H1 (cell line): ENCODE results near the gene FOXP4. TPM values are rescaled to one million over a fixed set of nuclear protein-coding genes. Genes with fewer than 3 reads are reported as not detected.

Source experiments
- CTCF ChIA-PET: fragments of 300-600 bp; sonication (Branson Sonifier 250); formaldehyde crosslinking; loops from one replicate; lab custom pipeline; 2021; ENCODE audit not compliant: partially characterized antibody; lab: Charles Lee
- POLR2A ChIA-PET: fragments of 300-600 bp; sonication (Branson Sonifier 250); formaldehyde crosslinking; loops from one replicate; lab custom pipeline; 2021; ENCODE audit warnings: inconsistent platforms; ENCODE audit not compliant: partially characterized antibody; lab: Charles Lee
- DNase-seq, 2 experiments: peaks; one replicate each; pipeline versions ENCODE4 v3.0.0 to v3.0.0-alpha.2; 2010 to 2022; ENCODE audit warnings: low spot score in 2 of 2, low read depth in 1 of 2, mixed read lengths in 1 of 2
- FAIRE-seq: peaks from 2 replicates; lab custom pipeline; 2011; peaks lifted over from hg19 to GRCh38; lab: Jason Lieb, UNC
- H2AFZ ChIP-seq: 2 replicates; pipeline ENCODE4 v1.8.1; 2012; ENCODE audit warnings: low read length, inconsistent platforms
- H2AK5ac ChIP-seq: 2 replicates; pipeline ENCODE4 v1.6.1; 2013; ENCODE audit warnings: low read depth, low read length
- H2BK120ac ChIP-seq: replicated peaks from 2 replicates; pipeline ENCODE3; 2013; ENCODE audit warnings: low read depth, low read length, inconsistent platforms
- H2BK12ac ChIP-seq: 2 replicates; pipeline ENCODE4 v1.6.1; 2013; ENCODE audit warnings: low read depth, low read length
- H2BK15ac ChIP-seq: 2 replicates; pipeline ENCODE4 v1.6.1; 2013; ENCODE audit warnings: low read length
- H2BK20ac ChIP-seq: 2 replicates; pipeline ENCODE4 v1.6.1; 2013; ENCODE audit warnings: low read length
- H2BK5ac ChIP-seq: 2 replicates; pipeline ENCODE4 v1.6.1; 2013; ENCODE audit warnings: low read depth, low read length
- H3K14ac ChIP-seq: 2 replicates; pipeline ENCODE4 v1.6.1; 2013; ENCODE audit warnings: inconsistent platforms; ENCODE audit not compliant: insufficient read length
- H3K18ac ChIP-seq: 2 replicates; pipeline ENCODE4 v1.6.1; 2013; ENCODE audit warnings: low read length; ENCODE audit errors: extremely low read depth
- H3K23ac ChIP-seq: 2 replicates; pipeline ENCODE4 v1.6.1; 2013; ENCODE audit warnings: inconsistent platforms; ENCODE audit not compliant: insufficient read length
- H3K23me2 ChIP-seq: 2 replicates; pipeline ENCODE4 v1.6.1; 2013; ENCODE audit warnings: low read depth, low read length
- H3K27ac ChIP-seq: 2 replicates; pipeline ENCODE4 v1.6.1; 2011; ENCODE audit warnings: low read depth, low read length, inconsistent platforms
- H3K27me3 ChIP-seq, 4 experiments: replicated peaks in 1 of 4; 1 replicate in 1 of 4; 2 replicates in 3 of 4; pipeline versions ENCODE4 v1.6.1 to v1.8.1; 2011 to 2013; ENCODE audit warnings: low read length in 3 of 4, mild to moderate bottlenecking in 3 of 4, inconsistent platforms in 2 of 4, mixed read lengths in 2 of 4, moderate library complexity in 1 of 4; ENCODE audit not compliant: control insufficient read depth in 3 of 4, insufficient read depth in 3 of 4; ENCODE audit errors: extremely low read depth in 1 of 4
- H3K36me3 ChIP-seq, 4 experiments: 2 replicates each; pipeline versions ENCODE4 v1.6.1 to v1.8.1; 2011 to 2013; ENCODE audit warnings: mild to moderate bottlenecking in 4 of 4, low read length in 3 of 4, moderate library complexity in 2 of 4, control low read depth in 1 of 4, inconsistent platforms in 1 of 4; ENCODE audit not compliant: insufficient read depth in 4 of 4, control insufficient read depth in 2 of 4
- H3K4ac ChIP-seq: replicated peaks from 2 replicates; pipeline ENCODE3; 2013; ENCODE audit warnings: low read length, low read depth, mixed read lengths, inconsistent platforms; ENCODE audit not compliant: insufficient read length
- H3K4me1 ChIP-seq, 4 experiments: replicated peaks in 1 of 4; 1 replicate in 1 of 4; 2 replicates in 3 of 4; pipeline versions ENCODE4 v1.6.1 to v1.8.1; 2011 to 2013; ENCODE audit warnings: low read length in 3 of 4, inconsistent platforms in 2 of 4, mixed read lengths in 1 of 4; ENCODE audit not compliant: insufficient read depth in 4 of 4, control insufficient read depth in 3 of 4
- H3K4me2 ChIP-seq, 2 experiments: 2 replicates each; pipeline versions ENCODE4 v1.6.1 to v1.8.1; 2011 to 2013; ENCODE audit warnings: low read depth in 2 of 2, low read length in 2 of 2, control low read depth in 1 of 2, inconsistent platforms in 1 of 2, mild to moderate bottlenecking in 1 of 2; ENCODE audit not compliant: insufficient read depth in 1 of 2
- H3K4me3 ChIP-seq, 4 experiments: fragments of 200-600, 300-600 bp in 1 of 4; sonication (generic), shearing (Covaris generic), sonication (Bioruptor Twin) in 1 of 4; 2 replicates each; pipeline versions ENCODE4 v1.5.1 to v1.8.1; 2011 to 2016; ENCODE audit warnings: low read length in 4 of 4, low read depth in 3 of 4, control low read depth in 2 of 4, inconsistent platforms in 2 of 4, mild to moderate bottlenecking in 2 of 4, mixed read lengths in 1 of 4, moderate library complexity in 1 of 4; ENCODE audit not compliant: insufficient read depth in 2 of 4; ENCODE audit errors: extremely low read depth in 1 of 4
- H3K56ac ChIP-seq: replicated peaks from 2 replicates; pipeline ENCODE3; 2013; ENCODE audit warnings: low read depth, mild to moderate bottlenecking, mixed read lengths, low read length, inconsistent platforms; ENCODE audit not compliant: insufficient read length
- H3K79me1 ChIP-seq: 2 replicates; pipeline ENCODE4 v1.6.1; 2013; ENCODE audit warnings: low read depth, low read length, control low read depth
- H3K79me2 ChIP-seq, 2 experiments: 2 replicates each; pipeline versions ENCODE4 v1.6.1 to v1.8.1; 2012 to 2013; ENCODE audit warnings: low read length in 2 of 2, mild to moderate bottlenecking in 2 of 2, inconsistent platforms in 1 of 2; ENCODE audit not compliant: insufficient read depth in 2 of 2, control insufficient read depth in 1 of 2
- H3K9ac ChIP-seq, 4 experiments: replicated peaks in 1 of 4; 1 replicate in 1 of 4; 2 replicates in 3 of 4; pipeline versions ENCODE4 v1.6.1 to v1.8.1; 2011 to 2013; ENCODE audit warnings: low read depth in 3 of 4, low read length in 3 of 4, control low read depth in 2 of 4, mild to moderate bottlenecking in 2 of 4, moderate library complexity in 2 of 4, inconsistent platforms in 1 of 4; ENCODE audit errors: extremely low read depth in 1 of 4
- H3K9me3 ChIP-seq, 2 experiments: 2 replicates each; pipeline versions ENCODE4 v1.6.1 to v1.8.1; 2012 to 2013; ENCODE audit warnings: mild to moderate bottlenecking in 2 of 2, moderate library complexity in 2 of 2, control low read depth in 1 of 2, inconsistent platforms in 1 of 2, low read depth in 1 of 2, low read length in 1 of 2, mixed read lengths in 1 of 2; ENCODE audit not compliant: insufficient read depth in 2 of 2
- H4K20me1 ChIP-seq, 2 experiments: replicated peaks in 1 of 2; 2 replicates each; pipeline versions ENCODE3 to v1.8.1; 2011 to 2013; ENCODE audit warnings: inconsistent platforms in 2 of 2, low read length in 2 of 2, mild to moderate bottlenecking in 1 of 2; ENCODE audit not compliant: insufficient read depth in 2 of 2, control insufficient read depth in 1 of 2
- H4K5ac ChIP-seq: 2 replicates; pipeline ENCODE4 v1.6.1; 2013; ENCODE audit warnings: low read length, low read depth, mixed read lengths, inconsistent platforms; ENCODE audit not compliant: insufficient read length
- H4K8ac ChIP-seq: 2 replicates; pipeline ENCODE4 v1.8.0; 2013; ENCODE audit warnings: mild to moderate bottlenecking, moderate library complexity, low read length, inconsistent platforms; ENCODE audit not compliant: insufficient read depth; ENCODE audit errors: extremely low read depth
- H4K91ac ChIP-seq: replicated peaks from 2 replicates; pipeline ENCODE3; 2013; ENCODE audit warnings: low read length, mixed read lengths, inconsistent platforms; ENCODE audit not compliant: insufficient read length
- BACH1 ChIP-seq: IDR thresholded peaks from 2 replicates; pipeline ENCODE4 v1.6.1; 2012; ENCODE audit warnings: low read length, improper control_type of control experiment
- BCL11A ChIP-seq, 2 experiments: IDR thresholded peaks; one replicate each; pipeline ENCODE4 v1.6.1; 2011; ENCODE audit warnings: low read depth in 2 of 2, low read length in 2 of 2, mild to moderate bottlenecking in 2 of 2
- BRCA1 ChIP-seq: IDR thresholded peaks from 2 replicates; pipeline ENCODE4 v1.6.1; 2012; ENCODE audit warnings: low read depth, low read length, improper control_type of control experiment
- CEBPB ChIP-seq: IDR thresholded peaks from 2 replicates; pipeline ENCODE4 v1.6.1; 2012; ENCODE audit warnings: low read depth, low read length
- CHD1 ChIP-seq: IDR thresholded peaks from 2 replicates; pipeline ENCODE4 v1.6.1; 2012; ENCODE audit warnings: low read depth, low read length, improper control_type of control experiment
- GTF2F1 ChIP-seq: IDR thresholded peaks from 2 replicates; pipeline ENCODE4 v1.6.1; 2012; ENCODE audit warnings: low read depth, low read length, improper control_type of control experiment, borderline replicate concordance
- KDM5A ChIP-seq: fragments of 200-600 bp; IDR thresholded peaks from 2 replicates; pipeline ENCODE4 v1.7.1; 2012; ENCODE audit warnings: mild to moderate bottlenecking, low read length, inconsistent platforms, mixed read lengths
- POLR2A ChIP-seq, 2 experiments: IDR thresholded peaks; 1 replicate in 1 of 2; 2 replicates in 1 of 2; pipeline ENCODE4 v1.6.1; 2011; ENCODE audit warnings: low read depth in 2 of 2, low read length in 2 of 2, mild to moderate bottlenecking in 2 of 2; ENCODE audit errors: control extremely low read depth in 1 of 2
- RFX5 ChIP-seq: IDR thresholded peaks from 2 replicates; pipeline ENCODE4 v1.6.1; 2011; ENCODE audit warnings: low read depth, low read length, improper control_type of control experiment, borderline replicate concordance
- SP1 ChIP-seq: IDR thresholded peaks from 2 replicates; pipeline ENCODE4 v1.6.1; 2011; ENCODE audit warnings: low read depth, low read length
- SP2 ChIP-seq: IDR thresholded peaks from 2 replicates; pipeline ENCODE4 v1.6.1; 2012; ENCODE audit warnings: mild to moderate bottlenecking, low read length, inconsistent platforms
- TAF1 ChIP-seq: IDR thresholded peaks from 2 replicates; pipeline ENCODE4 v1.6.1; 2011; ENCODE audit warnings: mild to moderate bottlenecking, low read depth, low read length
- TAF7 ChIP-seq: optimal IDR thresholded peaks from 2 replicates; pipeline ENCODE3; 2011; ENCODE audit warnings: low read depth, mild to moderate bottlenecking, inconsistent platforms, low read length, moderate library complexity, borderline replicate concordance
- WGBS, 2 experiments: shearing (Covaris generic) in 1 of 2; methylation state at CpG; one replicate each; pipeline versions ENCODE4 v1.1.6 to v1.1.7; 2013 to 2015; ENCODE audit warnings: low lambda C conversion rate in 2 of 2, mixed read lengths in 2 of 2, inconsistent platforms in 1 of 2, low coverage in 1 of 2, missing lambda C conversion rate in 1 of 2; ENCODE audit not compliant: insufficient replicate concordance in 2 of 2, insufficient coverage in 1 of 2, insufficient read length in 1 of 2; ENCODE audit errors: extremely low coverage in 1 of 2, missing lambda C conversion rate in 1 of 2; 5-methylcytosine and 5-hydroxymethylcytosine counted together
- polyA plus RNA-seq, 7 experiments: library from polyadenylated mRNA; depleted of rRNA in 3 of 7; stranded (reverse) in 5 of 7; unstranded in 2 of 7; fragments of >200 nt in 5 of 7; fragments of 200-250 nt in 2 of 7; gene quantifications; 1 replicate in 5 of 7; 2 replicates in 1 of 7; 4 replicates in 1 of 7; pipeline versions ENCODE4 v1.2.1 to v1.2.3, GENCODE V29; 2011 to 2013; ENCODE audit warnings: missing spikeins in 2 of 7, mixed read lengths in 2 of 7
- total RNA-seq: library from RNA; stranded (reverse); fragmentation: NEBNext Ultra II Directional; extraction: Animal tissue kit (Norgen Biotek cat#: 25700); gene quantifications from 2 replicates; pipeline ENCODE4 v1.2.1, GENCODE V29; 2021

Gene FOXP4
- total and polyA plus RNA-seq, 2 of the 8 experiments (the other 6 are each of a cell fraction or from before 2014, with no cell fraction given) = 4.8 to 13.3 TPM

DNA sequence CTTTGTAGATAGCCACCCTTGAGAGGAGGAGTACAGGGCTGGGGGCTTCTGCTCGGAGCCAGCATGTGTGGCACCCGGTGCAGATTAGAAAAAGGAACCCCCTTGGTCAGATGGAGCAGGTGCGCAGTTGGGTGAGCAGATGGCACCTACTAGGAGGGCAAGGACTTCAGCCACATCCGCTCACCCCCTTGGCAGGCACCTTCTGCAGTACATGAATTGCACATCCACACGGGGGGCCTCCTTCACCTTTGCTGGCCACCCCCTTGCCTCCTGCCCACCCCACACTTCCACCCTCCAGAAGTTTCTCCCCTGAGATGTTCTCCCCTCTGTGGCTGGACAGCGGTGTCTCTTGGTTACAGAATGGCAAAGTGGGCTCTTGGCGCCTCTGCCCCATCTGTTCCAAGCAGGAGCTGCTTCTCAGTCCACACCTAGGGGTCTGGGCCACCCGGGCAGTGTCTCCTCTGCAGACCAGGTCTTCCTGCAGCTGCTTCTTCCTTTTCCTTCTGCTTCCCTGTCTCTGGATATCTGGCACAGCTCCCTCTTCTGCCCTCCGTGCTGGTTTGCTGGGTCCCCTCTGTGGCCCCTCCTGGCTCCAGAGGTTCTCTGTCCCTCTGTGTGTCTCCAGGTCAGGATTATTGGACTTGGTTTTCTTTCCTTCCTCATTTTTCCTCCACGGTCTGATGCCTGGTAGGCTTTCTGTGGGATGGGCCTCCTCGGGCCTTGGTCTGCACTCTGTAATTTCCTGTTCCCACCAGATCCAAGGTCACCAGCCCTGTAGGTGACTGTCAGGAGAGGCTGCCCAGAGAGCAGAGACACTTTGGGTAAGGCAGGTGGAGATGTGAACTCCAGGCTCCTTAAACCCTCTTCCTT is 96.1 kb downstream of the FOXP4 start:
- Histone ChIP-seq H3K79me2 (peaks cover 0 to 5% of the 10 kb centered on the region in 2 experiments; a peak in 1 of 4 replicates), H2AK5ac (0 out of 2 replicates have a peak overlapping the region, but pooled peaks have one; percentile 16), H2BK12ac (no peak overlapping the region), H3K23me2 (peaks cover 20% of the 10 kb centered on the region), H3K4me1 (peaks cover 8 to 54% (median 39%) of the 10 kb centered on the region in 4 experiments), H2BK20ac (no peak overlapping the region), H3K18ac (no peak overlapping the region), H4K20me1 (peaks cover 5 to 14% of the 10 kb centered on the region in 2 experiments), H2BK5ac (0 out of 2 replicates have a peak overlapping the region, but pooled peaks have one; percentile 3), H4K5ac (no peak overlapping the region), H3K9ac (no peak overlapping the region), H3K79me1 (peaks cover 2% of the 10 kb centered on the region; the same call in 1 of the 2 replicates), H2AFZ (no peak overlapping the region), H3K56ac (no peak overlapping the region), H3K4me3 (no peak overlapping the region), H3K27ac (no peak overlapping the region), H3K9me3 (no peaks in the 10 kb centered on the region), H2BK120ac (no peak overlapping the region), H3K27me3 (peaks cover 4 to 41% (median 24%) of the 10 kb centered on the region in 4 experiments; a peak in 6 of 7 replicates), H3K14ac (no peak overlapping the region), H3K4me2 (no peak overlapping the region), H4K8ac (no peak overlapping the region), H2BK15ac (no peak overlapping the region), H3K23ac (no peak overlapping the region), H4K91ac (no peak overlapping the region), H3K4ac (no peak overlapping the region), H3K36me3 (peaks cover 0 to 3% (median 0%) of the 10 kb centered on the region in 4 experiments; a peak in 3 of 8 replicates)
- FAIRE-seq (no peak), DNase-seq (no peak)
- TF ChIP-seq CEBPB = no peak
- no peak for TF ChIP-seq SP2
- TF ChIP-seq POLR2A (IDR thresholded peaks at IDR 0.05; ENCODE audit: control extremely low read depth in 1 of 2, low read depth in 2 of 2, low read length in 2 of 2) = no peak
- TF ChIP-seq RFX5 = no peak
- no peak for TF ChIP-seq CHD1
- no peak for TF ChIP-seq BRCA1
- no peak for TF ChIP-seq TAF1
- no peak for TF ChIP-seq BCL11A (IDR thresholded peaks at IDR 0.05; ENCODE audit: low read depth in 2 of 2, low read length in 2 of 2)
- no peak for TF ChIP-seq GTF2F1
- no peak for TF ChIP-seq TAF7
- TF ChIP-seq SP1 = no peak
- no peak for TF ChIP-seq KDM5A
- no peak for TF ChIP-seq BACH1
- WGBS, 2 experiments = 75% methylated on average over 11 of the region's 11 CpGs; no CpG with 5 or more reads in 1 of the 2 experiments
- ChIA-PET CTCF (interaction anchor here (1.1 to 5.1 kb wide), 3 partner anchors 38 to 40 kb away, joined by 7 to 22 read pairs (median 15); no protein-coding TSS in a partner anchor), POLR2A (interaction anchor here (1.2 to 1.3 kb wide), 2 partner anchors 30 to 38 kb away, joined by 3 read pairs; no protein-coding TSS in a partner anchor)
